WTC11 (cell line): ENCODE data around the gene SNX8. TPM values are rescaled to one million over a fixed set of nuclear protein-coding genes. Genes with fewer than 3 reads are reported as not detected.

Source experiments
- ATAC-seq: fragments of 200-7000 bp; cut with Tn5 transposase; 2 replicates; pipeline ENCODE4 v1.10.0; 2021; ENCODE audit warnings: mild to moderate bottlenecking, moderate library complexity
- CTCF ChIA-PET: fragments of 300-600 bp; sonication (Branson Sonifier 250); formaldehyde crosslinking; loops from one replicate; lab custom pipeline; 2021; ENCODE audit warnings: antibody characterized with exemption; lab: Charles Lee
- POLR2A ChIA-PET: fragments of 350-600 bp; sonication (Branson Sonifier 250); formaldehyde crosslinking; loops from one replicate; lab custom pipeline; 2021; ENCODE audit warnings: antibody characterized with exemption; lab: Charles Lee
- DNase-seq: peaks from one replicate; pipeline ENCODE4 v3.0.0; 2021; ENCODE audit warnings: low spot score
- H3K27ac Mint-ChIP-seq: 2 replicates; pipeline ENCODE4 v1.8.0; 2021; ENCODE audit warnings: mixed read lengths
- H3K27me3 Mint-ChIP-seq: 2 replicates; pipeline ENCODE4 v1.8.0; 2021; ENCODE audit warnings: low read depth, mild to moderate bottlenecking, moderate library complexity, mixed read lengths
- H3K36me3 Mint-ChIP-seq: 2 replicates; pipeline ENCODE4 v1.8.0; 2021; ENCODE audit warnings: mixed read lengths
- H3K4me1 Mint-ChIP-seq: 2 replicates; pipeline ENCODE4 v1.8.0; 2022; ENCODE audit warnings: mixed read lengths
- H3K4me3 Mint-ChIP-seq: 2 replicates; pipeline ENCODE4 v1.8.0; 2021; ENCODE audit warnings: mild to moderate bottlenecking, moderate library complexity, mixed read lengths
- H3K9me3 Mint-ChIP-seq: 2 replicates; pipeline ENCODE4 v1.8.0; 2021; ENCODE audit warnings: mixed read lengths
- ATF1 ChIP-seq: sonication (generic); formaldehyde crosslinking; IDR thresholded peaks from 2 replicates; pipeline ENCODE4 v1.8.1; 2023; ENCODE audit warnings: mild to moderate bottlenecking, moderate library complexity, missing genetic modification reagents
- FOXP1 ChIP-seq: sonication (generic); formaldehyde crosslinking; IDR thresholded peaks from 2 replicates; pipeline ENCODE4 v1.8.0; 2022; ENCODE audit warnings: missing genetic modification reagents, mild to moderate bottlenecking, moderate library complexity, borderline replicate concordance
- GABPB1 ChIP-seq: sonication (generic); formaldehyde crosslinking; IDR thresholded peaks from 2 replicates; pipeline ENCODE4 v1.8.1; 2023; ENCODE audit warnings: mild to moderate bottlenecking, missing genetic modification reagents
- JUN ChIP-seq: sonication (generic); formaldehyde crosslinking; IDR thresholded peaks from 2 replicates; pipeline ENCODE4 v1.8.0; 2023; ENCODE audit warnings: mild to moderate bottlenecking, missing genetic modification reagents
- NFYB ChIP-seq: sonication (generic); formaldehyde crosslinking; conservative IDR thresholded peaks from 2 replicates; pipeline ENCODE4 v1.8.0; 2022; ENCODE audit warnings: low read depth, missing genetic modification reagents
- NR2C2 ChIP-seq: sonication (generic); formaldehyde crosslinking; IDR thresholded peaks from 2 replicates; pipeline ENCODE4 v1.8.0; 2022; ENCODE audit warnings: mild to moderate bottlenecking, missing genetic modification reagents
- OVOL2 ChIP-seq: fragments of 250-450 bp; sonication (Bioruptor Pico); IDR thresholded peaks from 2 replicates; pipeline ENCODE4 v1.9.0; 2021; ENCODE audit warnings: mild to moderate bottlenecking, borderline replicate concordance
- RELA ChIP-seq: sonication (generic); formaldehyde crosslinking; IDR thresholded peaks from 2 replicates; pipeline ENCODE4 v1.8.1; 2022; ENCODE audit warnings: missing genetic modification reagents, mild to moderate bottlenecking, borderline replicate concordance
- SMAD4 ChIP-seq: sonication (generic); formaldehyde crosslinking; IDR thresholded peaks from 2 replicates; pipeline ENCODE4 v1.8.0; 2022; ENCODE audit warnings: mild to moderate bottlenecking, missing genetic modification reagents
- SOX15 ChIP-seq: fragments of 250-450 bp; sonication (Bioruptor Pico); IDR thresholded peaks from 2 replicates; pipeline ENCODE4 v1.9.0; 2021; ENCODE audit warnings: mild to moderate bottlenecking
- SP1 ChIP-seq: sonication (generic); formaldehyde crosslinking; conservative IDR thresholded peaks from 2 replicates; pipeline ENCODE4 v1.8.1; 2022; ENCODE audit warnings: missing genetic modification reagents
- TEAD1 ChIP-seq: sonication (generic); formaldehyde crosslinking; IDR thresholded peaks from 2 replicates; pipeline ENCODE4 v1.8.0; 2022; ENCODE audit warnings: mild to moderate bottlenecking, missing genetic modification reagents
- TEAD4 ChIP-seq: sonication (generic); formaldehyde crosslinking; IDR thresholded peaks from 2 replicates; pipeline ENCODE4 v1.8.0; 2022; ENCODE audit warnings: mild to moderate bottlenecking, missing genetic modification reagents
- TP53 ChIP-seq: sonication (generic); formaldehyde crosslinking; IDR thresholded peaks from 2 replicates; pipeline ENCODE4 v1.8.1; 2023; ENCODE audit warnings: mild to moderate bottlenecking, missing genetic modification reagents
- ZBTB21 ChIP-seq: sonication (generic); formaldehyde crosslinking; IDR thresholded peaks from 2 replicates; pipeline ENCODE4 v1.8.1; 2023; ENCODE audit warnings: mild to moderate bottlenecking, missing genetic modification reagents, borderline replicate concordance
- ZNF219 ChIP-seq: sonication (generic); formaldehyde crosslinking; IDR thresholded peaks from 2 replicates; pipeline ENCODE4 v1.8.0; 2023; ENCODE audit warnings: missing genetic modification reagents, mild to moderate bottlenecking, borderline replicate concordance
- ZNF232 ChIP-seq: sonication (generic); formaldehyde crosslinking; IDR thresholded peaks from 2 replicates; pipeline ENCODE4 v1.8.0; 2022; ENCODE audit warnings: mild to moderate bottlenecking, missing genetic modification reagents
- ZNF263 ChIP-seq: sonication (generic); formaldehyde crosslinking; IDR thresholded peaks from 2 replicates; pipeline ENCODE4 v1.8.1; 2022; ENCODE audit warnings: low read depth, mild to moderate bottlenecking, moderate library complexity, missing genetic modification reagents
- total RNA-seq: library from RNA; stranded (reverse); gene quantifications from 3 replicates; pipeline ENCODE4 v1.2.3, GENCODE V29; 2021
- TF ChIP-seq, protein P1 (sequence below): sonication (generic); formaldehyde crosslinking; IDR thresholded peaks from 2 replicates; pipeline ENCODE4 v1.8.0; 2022; ENCODE audit warnings: mild to moderate bottlenecking, missing genetic modification reagents
- TF ChIP-seq, protein P2 (sequence below): sonication (generic); formaldehyde crosslinking; IDR thresholded peaks from 2 replicates; pipeline ENCODE4 v1.8.1; 2022; ENCODE audit warnings: mild to moderate bottlenecking, moderate library complexity, missing genetic modification reagents
- TF ChIP-seq, protein P3 (sequence below): fragments of 250-450 bp; sonication (Bioruptor Pico); IDR thresholded peaks from 2 replicates; pipeline ENCODE4 v2.1.2; 2022; ENCODE audit warnings: mild to moderate bottlenecking, moderate library complexity
- TF ChIP-seq, protein P4 (sequence below): fragments of 250-450 bp; sonication (Bioruptor Pico); IDR thresholded peaks from 2 replicates; pipeline ENCODE4 v1.9.0; 2021; ENCODE audit warnings: mild to moderate bottlenecking
- TF ChIP-seq, protein P5 (sequence below): fragments of 250-450 bp; sonication (Bioruptor Pico); IDR thresholded peaks from 2 replicates; pipeline ENCODE4 v1.9.0; 2021; ENCODE audit warnings: moderate library complexity, mild to moderate bottlenecking, inconsistent platforms, borderline replicate concordance
- TF ChIP-seq, protein P6 (sequence below): sonication (generic); formaldehyde crosslinking; IDR thresholded peaks from 2 replicates; pipeline ENCODE4 v1.8.1; 2022; ENCODE audit warnings: low read depth, missing genetic modification reagents, borderline replicate concordance
- TF ChIP-seq, protein P7 (sequence below): sonication (generic); formaldehyde crosslinking; IDR thresholded peaks from 2 replicates; pipeline ENCODE4 v1.8.0; 2022; ENCODE audit warnings: mild to moderate bottlenecking, missing genetic modification reagents
- TF ChIP-seq, protein P8 (sequence below): sonication (generic); formaldehyde crosslinking; IDR thresholded peaks from 2 replicates; pipeline ENCODE4 v1.8.1; 2022; ENCODE audit warnings: mild to moderate bottlenecking, missing genetic modification reagents, moderate library complexity, borderline replicate concordance

Gene SNX8
- total RNA-seq, 1 experiment from 2014 or later: 50.8 TPM

DNA sequence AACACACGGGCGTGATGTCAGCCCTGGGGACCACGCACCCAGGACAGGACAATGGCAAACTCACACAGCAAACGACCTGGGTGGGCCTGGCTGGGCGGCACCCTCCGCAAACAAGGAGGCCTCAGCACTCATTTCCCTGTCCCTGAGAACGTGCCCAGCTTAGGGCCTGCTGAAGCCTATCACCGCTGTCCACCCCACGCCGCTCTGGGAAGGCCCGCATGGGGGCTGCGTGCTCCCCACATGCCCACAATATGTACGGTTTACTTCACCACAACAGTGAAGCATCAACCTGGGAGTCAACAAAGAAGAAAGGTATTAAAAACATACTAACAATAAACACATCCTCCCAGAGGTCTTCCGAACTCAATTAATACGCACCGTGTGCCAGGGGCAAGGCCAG lies 93.7 kb downstream of the SNX8 start:
- Mint-ChIP-seq H3K4me3 (no peak overlapping the region), H3K9me3 (no peaks in the 10 kb centered on the region), H3K27ac (no peak overlapping the region), H3K27me3 (no peaks in the 10 kb centered on the region), H3K36me3 (peaks cover 64% of the 10 kb centered on the region), H3K4me1 (no peaks in the 10 kb centered on the region)
- ChIA-PET POLR2A (no interaction called here), CTCF (no interaction called here)
- DNase-seq (no peak), ATAC-seq (no peak)
- TF ChIP-seq SP1 (CRISPR knock-in tag): no peak
- TF ChIP-seq, protein P1, sequence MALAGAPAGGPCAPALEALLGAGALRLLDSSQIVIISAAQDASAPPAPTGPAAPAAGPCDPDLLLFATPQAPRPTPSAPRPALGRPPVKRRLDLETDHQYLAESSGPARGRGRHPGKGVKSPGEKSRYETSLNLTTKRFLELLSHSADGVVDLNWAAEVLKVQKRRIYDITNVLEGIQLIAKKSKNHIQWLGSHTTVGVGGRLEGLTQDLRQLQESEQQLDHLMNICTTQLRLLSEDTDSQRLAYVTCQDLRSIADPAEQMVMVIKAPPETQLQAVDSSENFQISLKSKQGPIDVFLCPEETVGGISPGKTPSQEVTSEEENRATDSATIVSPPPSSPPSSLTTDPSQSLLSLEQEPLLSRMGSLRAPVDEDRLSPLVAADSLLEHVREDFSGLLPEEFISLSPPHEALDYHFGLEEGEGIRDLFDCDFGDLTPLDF: no peak
- TF ChIP-seq NR2C2: no peak
- TF ChIP-seq TP53: no peak
- TF ChIP-seq, protein P2, sequence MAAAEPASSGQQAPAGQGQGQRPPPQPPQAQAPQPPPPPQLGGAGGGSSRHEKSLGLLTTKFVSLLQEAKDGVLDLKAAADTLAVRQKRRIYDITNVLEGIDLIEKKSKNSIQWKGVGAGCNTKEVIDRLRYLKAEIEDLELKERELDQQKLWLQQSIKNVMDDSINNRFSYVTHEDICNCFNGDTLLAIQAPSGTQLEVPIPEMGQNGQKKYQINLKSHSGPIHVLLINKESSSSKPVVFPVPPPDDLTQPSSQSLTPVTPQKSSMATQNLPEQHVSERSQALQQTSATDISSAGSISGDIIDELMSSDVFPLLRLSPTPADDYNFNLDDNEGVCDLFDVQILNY (CRISPR knock-in tag): no peak
- TF ChIP-seq, protein P3, sequence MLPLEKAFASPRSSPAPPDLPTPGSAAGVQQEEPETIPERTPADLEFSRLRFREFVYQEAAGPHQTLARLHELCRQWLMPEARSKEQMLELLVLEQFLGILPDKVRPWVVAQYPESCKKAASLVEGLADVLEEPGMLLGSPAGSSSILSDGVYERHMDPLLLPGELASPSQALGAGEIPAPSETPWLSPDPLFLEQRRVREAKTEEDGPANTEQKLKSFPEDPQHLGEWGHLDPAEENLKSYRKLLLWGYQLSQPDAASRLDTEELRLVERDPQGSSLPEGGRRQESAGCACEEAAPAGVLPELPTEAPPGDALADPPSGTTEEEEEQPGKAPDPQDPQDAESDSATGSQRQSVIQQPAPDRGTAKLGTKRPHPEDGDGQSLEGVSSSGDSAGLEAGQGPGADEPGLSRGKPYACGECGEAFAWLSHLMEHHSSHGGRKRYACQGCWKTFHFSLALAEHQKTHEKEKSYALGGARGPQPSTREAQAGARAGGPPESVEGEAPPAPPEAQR (CRISPR knock-in tag): no peak
- no peak for TF ChIP-seq OVOL2 (CRISPR knock-in tag)
- no peak for TF ChIP-seq RELA
- TF ChIP-seq SOX15 (CRISPR knock-in tag): no peak
- TF ChIP-seq FOXP1 (CRISPR knock-in tag): no peak
- TF ChIP-seq, protein P4, sequence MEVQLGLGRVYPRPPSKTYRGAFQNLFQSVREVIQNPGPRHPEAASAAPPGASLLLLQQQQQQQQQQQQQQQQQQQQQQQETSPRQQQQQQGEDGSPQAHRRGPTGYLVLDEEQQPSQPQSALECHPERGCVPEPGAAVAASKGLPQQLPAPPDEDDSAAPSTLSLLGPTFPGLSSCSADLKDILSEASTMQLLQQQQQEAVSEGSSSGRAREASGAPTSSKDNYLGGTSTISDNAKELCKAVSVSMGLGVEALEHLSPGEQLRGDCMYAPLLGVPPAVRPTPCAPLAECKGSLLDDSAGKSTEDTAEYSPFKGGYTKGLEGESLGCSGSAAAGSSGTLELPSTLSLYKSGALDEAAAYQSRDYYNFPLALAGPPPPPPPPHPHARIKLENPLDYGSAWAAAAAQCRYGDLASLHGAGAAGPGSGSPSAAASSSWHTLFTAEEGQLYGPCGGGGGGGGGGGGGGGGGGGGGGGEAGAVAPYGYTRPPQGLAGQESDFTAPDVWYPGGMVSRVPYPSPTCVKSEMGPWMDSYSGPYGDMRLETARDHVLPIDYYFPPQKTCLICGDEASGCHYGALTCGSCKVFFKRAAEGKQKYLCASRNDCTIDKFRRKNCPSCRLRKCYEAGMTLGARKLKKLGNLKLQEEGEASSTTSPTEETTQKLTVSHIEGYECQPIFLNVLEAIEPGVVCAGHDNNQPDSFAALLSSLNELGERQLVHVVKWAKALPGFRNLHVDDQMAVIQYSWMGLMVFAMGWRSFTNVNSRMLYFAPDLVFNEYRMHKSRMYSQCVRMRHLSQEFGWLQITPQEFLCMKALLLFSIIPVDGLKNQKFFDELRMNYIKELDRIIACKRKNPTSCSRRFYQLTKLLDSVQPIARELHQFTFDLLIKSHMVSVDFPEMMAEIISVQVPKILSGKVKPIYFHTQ: no peak
- no peak for TF ChIP-seq SMAD4 (CRISPR knock-in tag)
- TF ChIP-seq ZNF219 (CRISPR knock-in tag): no peak
- TF ChIP-seq ZBTB21 (CRISPR knock-in tag): no peak
- no peak for TF ChIP-seq TEAD4 (CRISPR knock-in tag)
- no peak for TF ChIP-seq TEAD1 (CRISPR knock-in tag)
- no peak for TF ChIP-seq GABPB1 (CRISPR knock-in tag)
- no peak for TF ChIP-seq ATF1 (CRISPR knock-in tag)

DNA sequence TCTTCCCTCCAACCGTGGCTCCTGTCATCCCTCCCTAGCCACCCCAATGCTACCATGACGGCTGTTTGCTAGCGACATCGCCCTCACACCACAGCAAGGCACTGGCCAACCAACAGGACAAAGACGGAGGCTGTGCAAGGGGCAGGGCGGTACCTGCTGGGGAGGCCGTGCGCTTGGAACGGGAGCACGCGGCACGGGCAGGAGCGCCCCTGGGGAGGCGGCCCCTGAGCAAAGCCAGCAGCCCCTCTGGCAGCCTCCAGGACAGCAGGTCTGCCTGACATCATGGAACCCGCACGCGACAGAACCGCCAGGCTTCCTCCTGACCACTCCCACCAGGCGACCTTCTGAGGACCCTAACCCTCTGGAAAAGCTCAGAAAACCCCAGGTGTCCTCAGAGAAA lies 94.2 kb downstream of the SNX8 start:
- Mint-ChIP-seq H3K4me1 (no peaks in the 10 kb centered on the region), H3K27ac (no peak overlapping the region), H3K4me3 (no peak overlapping the region), H3K27me3 (no peaks in the 10 kb centered on the region), H3K9me3 (no peaks in the 10 kb centered on the region), H3K36me3 (peaks cover 64% of the 10 kb centered on the region)
- ATAC-seq (no peak), DNase-seq (no peak)
- CTCF ChIA-PET: no interaction called here
- POLR2A ChIA-PET: no interaction called here
- no peak for TF ChIP-seq TP53
- TF ChIP-seq GABPB1 (CRISPR knock-in tag): no peak
- TF ChIP-seq, protein P2 (CRISPR knock-in tag): no peak
- TF ChIP-seq ZNF232: no peak
- no peak for TF ChIP-seq JUN
- TF ChIP-seq ZNF263 (CRISPR knock-in tag): no peak
- TF ChIP-seq, protein P5, sequence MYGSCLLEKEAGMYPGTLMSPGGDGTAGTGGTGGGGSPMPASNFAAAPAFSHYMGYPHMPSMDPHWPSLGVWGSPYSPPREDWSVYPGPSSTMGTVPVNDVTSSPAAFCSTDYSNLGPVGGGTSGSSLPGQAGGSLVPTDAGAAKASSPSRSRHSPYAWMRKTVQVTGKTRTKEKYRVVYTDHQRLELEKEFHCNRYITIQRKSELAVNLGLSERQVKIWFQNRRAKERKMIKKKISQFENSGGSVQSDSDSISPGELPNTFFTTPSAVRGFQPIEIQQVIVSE (CRISPR knock-in tag): no peak
- TF ChIP-seq NR2C2: no peak
- TF ChIP-seq, protein P6, sequence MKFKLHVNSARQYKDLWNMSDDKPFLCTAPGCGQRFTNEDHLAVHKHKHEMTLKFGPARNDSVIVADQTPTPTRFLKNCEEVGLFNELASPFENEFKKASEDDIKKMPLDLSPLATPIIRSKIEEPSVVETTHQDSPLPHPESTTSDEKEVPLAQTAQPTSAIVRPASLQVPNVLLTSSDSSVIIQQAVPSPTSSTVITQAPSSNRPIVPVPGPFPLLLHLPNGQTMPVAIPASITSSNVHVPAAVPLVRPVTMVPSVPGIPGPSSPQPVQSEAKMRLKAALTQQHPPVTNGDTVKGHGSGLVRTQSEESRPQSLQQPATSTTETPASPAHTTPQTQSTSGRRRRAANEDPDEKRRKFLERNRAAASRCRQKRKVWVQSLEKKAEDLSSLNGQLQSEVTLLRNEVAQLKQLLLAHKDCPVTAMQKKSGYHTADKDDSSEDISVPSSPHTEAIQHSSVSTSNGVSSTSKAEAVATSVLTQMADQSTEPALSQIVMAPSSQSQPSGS (CRISPR knock-in tag): no peak
- TF ChIP-seq NFYB (CRISPR knock-in tag): no peak
- TF ChIP-seq, protein P7, sequence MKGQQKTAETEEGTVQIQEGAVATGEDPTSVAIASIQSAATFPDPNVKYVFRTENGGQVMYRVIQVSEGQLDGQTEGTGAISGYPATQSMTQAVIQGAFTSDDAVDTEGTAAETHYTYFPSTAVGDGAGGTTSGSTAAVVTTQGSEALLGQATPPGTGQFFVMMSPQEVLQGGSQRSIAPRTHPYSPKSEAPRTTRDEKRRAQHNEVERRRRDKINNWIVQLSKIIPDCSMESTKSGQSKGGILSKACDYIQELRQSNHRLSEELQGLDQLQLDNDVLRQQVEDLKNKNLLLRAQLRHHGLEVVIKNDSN (CRISPR knock-in tag): no peak
- TF ChIP-seq, protein P8, sequence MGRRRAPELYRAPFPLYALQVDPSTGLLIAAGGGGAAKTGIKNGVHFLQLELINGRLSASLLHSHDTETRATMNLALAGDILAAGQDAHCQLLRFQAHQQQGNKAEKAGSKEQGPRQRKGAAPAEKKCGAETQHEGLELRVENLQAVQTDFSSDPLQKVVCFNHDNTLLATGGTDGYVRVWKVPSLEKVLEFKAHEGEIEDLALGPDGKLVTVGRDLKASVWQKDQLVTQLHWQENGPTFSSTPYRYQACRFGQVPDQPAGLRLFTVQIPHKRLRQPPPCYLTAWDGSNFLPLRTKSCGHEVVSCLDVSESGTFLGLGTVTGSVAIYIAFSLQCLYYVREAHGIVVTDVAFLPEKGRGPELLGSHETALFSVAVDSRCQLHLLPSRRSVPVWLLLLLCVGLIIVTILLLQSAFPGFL (CRISPR knock-in tag): no peak
